ENCODE data around the gene PIK3CA. TPM values are rescaled to one million over a fixed set of nuclear protein-coding genes. Genes with fewer than 3 reads are reported as not detected.

Gene PIK3CA
- 29.8 and 34.7 TPM in 2 replicates for total RNA-seq

- Histone ChIP-seq H3K9me3 (ENCODE audit: low read depth, low read length) (no peaks in the 10 kb centered on the region), H3K27me3 (ENCODE audit: insufficient read depth, low read length) (no peaks in the 10 kb centered on the region), H3K4me3 (ENCODE audit: insufficient read depth, low read length) (peak within 1 kb of the TSS; percentile 79), H3K79me2 (ENCODE audit: insufficient read depth, low read length) (peaks cover 46% of the 10 kb centered on the region), H3K4me2 (ENCODE audit: insufficient read depth, low read length) (peak within 1 kb of the TSS; percentile 97), H3K36me3 (ENCODE audit: insufficient read depth, low read length) (no peaks in the 10 kb centered on the region), H3K4me1 (ENCODE audit: insufficient read depth, low read length) (peaks cover 10% of the 10 kb centered on the region), H3K27ac (ENCODE audit: low read depth, low read length) (peak within 1 kb of the TSS; percentile 82), H2AFZ (ENCODE audit: low read length) (peak within 1 kb of the TSS; percentile 100), H4K20me1 (ENCODE audit: insufficient read depth, low read length) (peaks cover 28% of the 10 kb centered on the region)
- DNase-seq (ENCODE audit: insufficient read length, low spot score, missing footprints): peak; percentile 95
- TF ChIP-seq, protein P1, sequence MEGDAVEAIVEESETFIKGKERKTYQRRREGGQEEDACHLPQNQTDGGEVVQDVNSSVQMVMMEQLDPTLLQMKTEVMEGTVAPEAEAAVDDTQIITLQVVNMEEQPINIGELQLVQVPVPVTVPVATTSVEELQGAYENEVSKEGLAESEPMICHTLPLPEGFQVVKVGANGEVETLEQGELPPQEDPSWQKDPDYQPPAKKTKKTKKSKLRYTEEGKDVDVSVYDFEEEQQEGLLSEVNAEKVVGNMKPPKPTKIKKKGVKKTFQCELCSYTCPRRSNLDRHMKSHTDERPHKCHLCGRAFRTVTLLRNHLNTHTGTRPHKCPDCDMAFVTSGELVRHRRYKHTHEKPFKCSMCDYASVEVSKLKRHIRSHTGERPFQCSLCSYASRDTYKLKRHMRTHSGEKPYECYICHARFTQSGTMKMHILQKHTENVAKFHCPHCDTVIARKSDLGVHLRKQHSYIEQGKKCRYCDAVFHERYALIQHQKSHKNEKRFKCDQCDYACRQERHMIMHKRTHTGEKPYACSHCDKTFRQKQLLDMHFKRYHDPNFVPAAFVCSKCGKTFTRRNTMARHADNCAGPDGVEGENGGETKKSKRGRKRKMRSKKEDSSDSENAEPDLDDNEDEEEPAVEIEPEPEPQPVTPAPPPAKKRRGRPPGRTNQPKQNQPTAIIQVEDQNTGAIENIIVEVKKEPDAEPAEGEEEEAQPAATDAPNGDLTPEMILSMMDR (IDR thresholded peaks at IDR 0.05; ENCODE audit: extremely low read depth, low read depth, low read length): no peak
Observed at GRCh38 chr3:179147873-179148615, at the start of gene PIK3CA. Gene PIK3CA (plus strand): TSS chr3:179148357. CDS start chr3:179198826, 50,469 bp downstream.

DNA sequence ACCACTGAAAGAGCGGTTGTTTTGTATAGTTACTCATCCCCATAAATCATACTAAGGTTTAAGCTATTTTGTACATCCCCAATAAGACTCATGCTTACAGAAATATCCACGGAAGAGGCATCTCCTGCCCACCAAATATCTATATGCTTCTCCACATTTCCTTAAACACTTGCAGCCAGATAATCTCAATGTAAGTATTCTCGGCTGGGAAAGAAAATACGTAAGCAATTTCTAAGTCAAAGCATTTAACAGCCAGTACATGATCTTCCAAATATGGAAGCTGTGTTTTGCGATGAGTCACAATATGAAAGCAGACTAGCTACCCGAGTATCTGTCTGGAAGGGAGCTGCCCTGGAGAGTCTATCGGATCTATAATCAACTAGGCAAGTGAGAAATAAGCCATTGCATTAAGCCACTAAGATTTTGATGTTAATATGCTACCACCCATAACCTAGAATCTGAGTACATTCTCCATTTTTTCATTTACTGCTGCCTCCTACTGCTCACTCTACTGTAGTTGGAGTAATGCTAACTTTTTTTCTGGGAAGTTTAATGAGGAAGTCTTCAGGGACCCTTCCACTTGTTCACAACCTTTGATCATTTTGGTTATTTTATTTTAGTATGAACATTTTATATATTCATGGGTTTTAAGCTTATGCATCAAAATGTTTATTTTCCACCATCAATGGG is 49.6 kb upstream of the PIK3CA start:
- Histone ChIP-seq H3K36me3 (ENCODE audit: insufficient read depth, low read length) (no peaks in the 10 kb centered on the region), H3K79me2 (ENCODE audit: insufficient read depth, low read length) (no peaks in the 10 kb centered on the region), H4K20me1 (ENCODE audit: insufficient read depth, low read length) (no peaks in the 10 kb centered on the region), H3K4me1 (ENCODE audit: insufficient read depth, low read length) (peaks cover 16% of the 10 kb centered on the region), H3K4me2 (ENCODE audit: insufficient read depth, low read length) (peak overlapping the region; percentile 82), H3K9me3 (ENCODE audit: low read depth, low read length) (no peaks in the 10 kb centered on the region), H3K4me3 (ENCODE audit: insufficient read depth, low read length) (peak overlapping the region; percentile 66), H3K27ac (ENCODE audit: low read depth, low read length) (peak overlapping the region; percentile 40), H3K27me3 (ENCODE audit: insufficient read depth, low read length) (no peaks in the 10 kb centered on the region), H2AFZ (ENCODE audit: low read length) (peak overlapping the region; percentile 84)
- TF ChIP-seq, protein P1 (IDR thresholded peaks at IDR 0.05; ENCODE audit: extremely low read depth, low read depth, low read length): peak; percentile 32
- peak; percentile 83 for DNase-seq (ENCODE audit: insufficient read length, low spot score, missing footprints)

GRCh38 chr3:179100652-179101051 is 47.5 kb upstream of the PIK3CA start:
- H3K4me2 ChIP-seq (ENCODE audit: insufficient read depth, low read length): no peak overlapping the region
- H3K9me3 ChIP-seq (ENCODE audit: low read depth, low read length): no peaks in the 10 kb centered on the region
- peaks cover 16% of the 10 kb centered on the region for H3K4me1 ChIP-seq (ENCODE audit: insufficient read depth, low read length)
- no peaks in the 10 kb centered on the region for H3K79me2 ChIP-seq (ENCODE audit: insufficient read depth, low read length)
- TF ChIP-seq, protein P1 (IDR thresholded peaks at IDR 0.05; ENCODE audit: extremely low read depth, low read depth, low read length): no peak
- H3K27ac ChIP-seq (ENCODE audit: low read depth, low read length): no peak overlapping the region
- no peak overlapping the region for H3K4me3 ChIP-seq (ENCODE audit: insufficient read depth, low read length)
- no peaks in the 10 kb centered on the region for H4K20me1 ChIP-seq (ENCODE audit: insufficient read depth, low read length)
- H3K36me3 ChIP-seq (ENCODE audit: insufficient read depth, low read length): no peaks in the 10 kb centered on the region
- H2AFZ ChIP-seq (ENCODE audit: low read length): peak overlapping the region; percentile 87
- no peak for DNase-seq (ENCODE audit: insufficient read length, low spot score, missing footprints)
- no peaks in the 10 kb centered on the region for H3K27me3 ChIP-seq (ENCODE audit: insufficient read depth, low read length)

GRCh38 chr3:179105881-179106280 is 42.3 kb upstream of the PIK3CA start:
- Histone ChIP-seq H3K79me2 (ENCODE audit: insufficient read depth, low read length) (no peaks in the 10 kb centered on the region), H3K27ac (ENCODE audit: low read depth, low read length) (no peak overlapping the region), H3K4me1 (ENCODE audit: insufficient read depth, low read length) (peaks cover 14% of the 10 kb centered on the region), H2AFZ (ENCODE audit: low read length) (peak overlapping the region; percentile 50), H3K27me3 (ENCODE audit: insufficient read depth, low read length) (no peaks in the 10 kb centered on the region), H4K20me1 (ENCODE audit: insufficient read depth, low read length) (no peaks in the 10 kb centered on the region), H3K4me3 (ENCODE audit: insufficient read depth, low read length) (no peak overlapping the region), H3K4me2 (ENCODE audit: insufficient read depth, low read length) (no peak overlapping the region), H3K9me3 (ENCODE audit: low read depth, low read length) (no peaks in the 10 kb centered on the region), H3K36me3 (ENCODE audit: insufficient read depth, low read length) (no peaks in the 10 kb centered on the region)
- TF ChIP-seq, protein P1 (IDR thresholded peaks at IDR 0.05; ENCODE audit: extremely low read depth, low read depth, low read length): no peak
- DNase-seq (ENCODE audit: insufficient read length, low spot score, missing footprints): no peak
